Spleen (tissue), 11 donors: Measurements from ENCODE around the gene ABCA8. TPM values are rescaled to one million over a fixed set of nuclear protein-coding genes. Genes with fewer than 3 reads are reported as not detected.
"Not testable (repeated sequence)": the region's sequence is repeated elsewhere in the genome, so short reads cannot be mapped to it uniquely, and the experiment has no call there.

Experiments
- DNase-seq: peaks from one replicate; pipeline ENCODE4 v3.0.0-alpha.2; 2020
- H3K27ac ChIP-seq, 8 donors: fragments of 200-600 bp; sonication (generic) in 7 of 8; 1 replicate in 4 of 8; 2 replicates in 4 of 8; pipeline versions ENCODE4 v1.5.0 to v1.8.0; 2016 to 2021; ENCODE audit warnings: inconsistent platforms in 4 of 8, mild to moderate bottlenecking in 4 of 8, moderate library complexity in 1 of 8
- H3K27me3 ChIP-seq, 7 donors: fragments of 200-600 bp; sonication (generic) in 6 of 7; replicated peaks in 1 of 7; 1 replicate in 4 of 7; 2 replicates in 3 of 7; pipeline versions ENCODE4 v1.5.0 to v1.8.0; 2016 to 2021; ENCODE audit warnings: inconsistent platforms in 3 of 7, mild to moderate bottlenecking in 1 of 7
- H3K36me3 ChIP-seq, 6 donors: fragments of 200-600 bp; sonication (generic) in 5 of 6; 1 replicate in 4 of 6; 2 replicates in 2 of 6; pipeline versions ENCODE4 v1.5.0 to v1.8.0; 2016 to 2021; ENCODE audit warnings: inconsistent platforms in 2 of 6
- H3K4me1 ChIP-seq, 6 donors: fragments of 200-600 bp; sonication (generic) in 5 of 6; 1 replicate in 3 of 6; 2 replicates in 3 of 6; pipeline versions ENCODE4 v1.5.0 to v1.8.0; 2016 to 2021; ENCODE audit warnings: inconsistent platforms in 3 of 6
- H3K4me3 ChIP-seq, 8 donors: fragments of 200-600 bp; sonication (generic) in 7 of 8; 1 replicate in 4 of 8; 2 replicates in 4 of 8; pipeline versions ENCODE4 v1.5.0 to v1.8.0; 2016 to 2021; ENCODE audit warnings: inconsistent platforms in 4 of 8, mild to moderate bottlenecking in 4 of 8, moderate library complexity in 2 of 8
- H3K9me3 ChIP-seq, 8 donors: fragments of 200-600 bp; sonication (generic) in 7 of 8; 1 replicate in 4 of 8; 2 replicates in 4 of 8; pipeline versions ENCODE4 v1.5.0 to v1.8.0; 2016 to 2021; ENCODE audit warnings: inconsistent platforms in 4 of 8
- CTCF ChIP-seq, 11 experiments: fragments of 200-600 bp in 7 of 11; fragments of 450-650 bp in 4 of 11; sonication (generic) in 4 of 11; IDR thresholded peaks in 8 of 11; conservative IDR thresholded peaks in 3 of 11; 1 replicate in 7 of 11; 2 replicates in 4 of 11; pipeline versions ENCODE4 v1.4.0 to v1.8.0; 2016 to 2021; ENCODE audit warnings: antibody characterized with exemption in 11 of 11, inconsistent platforms in 4 of 11, mild to moderate bottlenecking in 1 of 11
- POLR2A ChIP-seq, 3 donors: fragments of 450-650 bp; IDR thresholded peaks; one replicate each; pipeline ENCODE4 v1.5.1; 2017; ENCODE audit warnings: antibody characterized with exemption in 3 of 3, mild to moderate bottlenecking in 1 of 3
- POLR2AphosphoS5 ChIP-seq, 3 donors: sonication (generic); formaldehyde crosslinking; IDR thresholded peaks; one replicate each; pipeline ENCODE4 v1.5.1; 2017; ENCODE audit warnings: antibody characterized with exemption in 3 of 3
- WGBS, 5 donors: extraction: QIAGEN DNeasy Blood & Tissue Kit in 3 of 5; methylation state at CpG; one replicate each; pipeline versions ENCODE4 v1.1.5 to v1.1.7; 2013 to 2018; 5-methylcytosine and 5-hydroxymethylcytosine counted together
- intact Hi-C: fragments of 100-400 bp; cut with DNase I; formaldehyde crosslinking; loops from one replicate; pipeline ENCODE4 v1.15.0; 2023; ENCODE audit warnings: low total_unique reads
- polyA plus RNA-seq, 3 donors: library from polyadenylated mRNA; stranded (reverse); fragments of 200-250 nt; gene quantifications; one replicate each; pipeline ENCODE4 v1.2.1, GENCODE V29; 2013
- total RNA-seq, 7 donors: library from RNA; depleted of rRNA in 3 of 7; stranded (reverse); fragments of >200 nt in 3 of 7; fragmentation: NEBNext Ultra II Directional in 4 of 7; extraction: Animal tissue kit (Norgen Biotek cat#: 25700) in 4 of 7; gene quantifications; one replicate each; pipeline versions ENCODE4 v1.1.0 to v1.2.1, GENCODE V29; 2016 to 2021
- donor health status: healthy with polysubstance abuse.
- donor health status: DM: no; HTN: no; CAD: no; lungs with moderate emphysema.
- donor health status: DM: no; HTN: no; CAD: no.
- donor health status: Bipolar disorder and iron deficiency.
- donor health status: healthy.
- donor health status: DM: no; HTN: no; CAD: no.
- donor health status: DM: yes; HTN: yes; CAD: no.

The ABCA8 gene
- total and polyA plus RNA-seq, 10 donors = 1.1 to 89.4 (median 46.2) TPM

DNA sequence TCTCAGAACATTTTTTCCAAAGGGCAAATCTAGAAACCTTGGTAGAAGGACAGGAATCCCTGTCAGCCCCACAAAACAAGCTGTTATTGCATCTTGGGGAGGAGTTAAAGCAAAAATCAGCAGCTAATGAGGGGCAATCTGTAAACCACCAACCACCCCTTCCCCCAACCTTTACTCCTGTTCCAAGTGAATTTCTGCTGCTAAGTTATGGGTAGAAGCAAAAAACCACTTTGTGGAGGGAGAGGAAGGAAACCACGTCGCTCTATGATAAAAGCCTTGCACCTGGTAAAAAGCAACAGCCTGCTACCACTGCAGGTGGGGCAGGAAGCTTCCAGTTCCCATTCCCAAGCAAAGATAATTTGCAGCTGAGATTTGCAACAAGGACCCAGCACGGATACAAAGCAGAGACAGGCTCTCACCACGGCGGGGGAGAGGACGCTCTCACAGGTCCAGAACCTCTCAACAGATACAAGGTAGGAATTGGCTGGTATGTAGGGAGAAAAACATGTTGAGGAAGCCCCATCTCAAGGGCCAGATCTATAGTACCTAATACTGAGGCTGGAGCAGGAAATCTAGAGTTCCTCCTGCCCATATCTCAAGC lies 10.7 kb downstream of the ABCA8 start:
- no peaks in the 10 kb centered on the region for H3K36me3 ChIP-seq
- WGBS, 5 donors = 26 to 38% (median 29%) methylated on average over 6 of the region's 6 CpGs
- no peak for TF ChIP-seq CTCF (IDR thresholded peaks at IDR 0.05 in 8 of 11, conservative IDR thresholded peaks at IDR 0.05 in 3 of 11)
- TF ChIP-seq POLR2AphosphoS5 (IDR thresholded peaks at IDR 0.05) = no peak
- no peak for TF ChIP-seq POLR2A (IDR thresholded peaks at IDR 0.05)
- H3K9me3 ChIP-seq = peaks cover 0 to 8% (median 2%) of the 10 kb centered on the region in 8 donors
- H3K4me1 ChIP-seq = no peaks in the 10 kb centered on the region
- no peaks in the 10 kb centered on the region for H3K27me3 ChIP-seq
- H3K27ac ChIP-seq = no peak overlapping the region
- intact Hi-C loops = no loop called here
- no peak for DNase-seq
- peak overlapping the region in 1 of 8 donors; percentile 13 for H3K4me3 ChIP-seq

GRCh38 chr17:68943812-68944182 lies 11.4 kb downstream of the ABCA8 start:
- H3K27ac ChIP-seq, H3K4me3 ChIP-seq, H3K9me3 ChIP-seq, H3K27me3 ChIP-seq, DNase-seq, H3K36me3 ChIP-seq, intact Hi-C loops, H3K4me1 ChIP-seq: not testable (repeated sequence)
- WGBS, 5 donors = 88 to 100% (median 95%) methylated on average over 2 of the region's 2 CpGs

DNA sequence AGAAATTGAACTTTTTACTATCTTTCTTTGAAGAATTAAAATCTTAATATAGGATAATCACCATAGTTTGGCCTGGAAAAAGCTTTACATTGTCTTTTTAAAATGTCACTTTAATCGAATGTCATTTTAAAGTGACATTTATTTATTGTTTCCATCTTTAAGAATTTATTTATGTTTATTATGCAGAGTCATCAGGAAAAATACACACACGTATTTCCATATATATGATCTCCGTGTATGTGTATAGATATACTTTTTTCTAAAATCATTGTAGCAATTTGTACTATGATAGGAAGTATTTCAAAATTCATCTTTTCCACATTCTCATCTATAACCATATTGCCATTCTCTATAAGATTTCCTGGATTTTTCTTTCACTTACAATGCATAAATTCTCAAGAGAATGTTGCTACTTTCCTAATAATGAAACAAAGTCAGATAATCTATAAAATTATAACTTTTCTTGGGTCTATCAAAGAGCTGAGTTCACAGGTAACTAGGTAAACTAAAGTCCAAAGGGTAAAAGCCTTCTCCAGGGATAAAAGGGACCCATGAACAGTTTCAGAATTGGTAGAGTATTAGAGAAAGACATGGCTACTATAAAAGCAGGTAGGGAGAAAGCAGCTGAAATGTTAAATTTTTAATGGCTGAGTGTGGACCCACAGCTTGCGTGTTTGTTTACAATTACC lies 11.9 kb downstream of the ABCA8 start:
- H3K4me3 ChIP-seq = no peak overlapping the region
- H3K36me3 ChIP-seq = no peaks in the 10 kb centered on the region
- no peaks in the 10 kb centered on the region for H3K27me3 ChIP-seq
- no peak for DNase-seq
- H3K27ac ChIP-seq = no peak overlapping the region
- peaks cover 0 to 8% (median 2%) of the 10 kb centered on the region in 8 donors for H3K9me3 ChIP-seq
- H3K4me1 ChIP-seq = no peaks in the 10 kb centered on the region
- intact Hi-C loops = no loop called here
- no peak for TF ChIP-seq POLR2A (IDR thresholded peaks at IDR 0.05)
- no peak for TF ChIP-seq POLR2AphosphoS5 (IDR thresholded peaks at IDR 0.05)
- TF ChIP-seq CTCF (IDR thresholded peaks at IDR 0.05 in 8 of 11, conservative IDR thresholded peaks at IDR 0.05 in 3 of 11) = no peak
- 67 to 96% (median 80%) methylated on average over 4 of the region's 4 CpGs for WGBS, 5 donors

DNA sequence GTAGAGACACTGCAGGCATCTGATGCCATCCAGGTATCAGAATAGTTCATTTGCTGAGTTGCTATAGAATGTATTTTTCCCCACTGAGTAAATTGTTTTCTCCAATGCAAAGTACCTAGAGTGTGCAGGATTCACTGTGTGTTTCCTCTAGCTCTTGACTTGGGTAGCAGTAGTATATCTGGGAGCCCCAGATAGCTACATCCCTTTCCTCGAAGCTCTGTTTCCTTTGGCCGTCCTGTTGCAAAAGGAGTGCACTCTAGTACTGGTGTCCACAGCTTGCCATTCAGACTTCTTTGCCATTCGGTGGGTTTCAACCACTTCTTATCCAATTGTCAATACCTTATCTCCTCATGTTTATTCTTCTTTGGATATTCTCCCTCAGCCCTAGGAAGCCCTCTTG lies 12.8 kb downstream of the ABCA8 start:
- TF ChIP-seq POLR2AphosphoS5 (IDR thresholded peaks at IDR 0.05) (no peak), POLR2A (IDR thresholded peaks at IDR 0.05) (no peak), CTCF (IDR thresholded peaks at IDR 0.05 in 8 of 11, conservative IDR thresholded peaks at IDR 0.05 in 3 of 11) (no peak)
- DNase-seq = no peak
- Histone ChIP-seq H3K36me3 (no peaks in the 10 kb centered on the region), H3K4me3 (no peak overlapping the region), H3K4me1 (no peaks in the 10 kb centered on the region), H3K9me3 (peaks cover 0 to 5% (median 0%) of the 10 kb centered on the region in 8 donors), H3K27ac (no peak overlapping the region), H3K27me3 (no peaks in the 10 kb centered on the region)
- WGBS, 5 donors = 45 to 79% (median 58%) methylated on average over 3 of the region's 3 CpGs
- intact Hi-C loops = no loop called here
